Measurements from ENCODE around the gene TXNRD1.

DNA sequence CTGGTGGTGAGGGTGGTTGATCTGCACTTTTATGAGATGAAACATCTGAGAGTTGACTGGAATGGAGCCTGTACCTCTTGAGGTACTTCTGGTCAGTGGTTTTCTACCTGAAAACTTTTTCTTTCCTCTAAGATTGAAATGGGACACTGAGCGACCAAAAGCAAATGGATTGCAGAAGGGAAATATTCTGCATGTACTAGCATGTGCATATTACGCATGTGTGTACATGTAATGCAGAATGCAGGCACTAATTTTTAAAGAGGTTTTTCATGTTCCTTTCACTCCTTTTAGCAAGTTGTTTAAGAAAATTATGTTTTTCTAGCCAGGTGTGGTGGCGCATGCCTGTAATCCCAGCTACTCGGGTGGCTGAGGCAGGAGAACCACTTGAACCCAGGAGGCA is 59.2 kb downstream of the TXNRD1 start:
- TF ChIP-seq, protein P1, sequence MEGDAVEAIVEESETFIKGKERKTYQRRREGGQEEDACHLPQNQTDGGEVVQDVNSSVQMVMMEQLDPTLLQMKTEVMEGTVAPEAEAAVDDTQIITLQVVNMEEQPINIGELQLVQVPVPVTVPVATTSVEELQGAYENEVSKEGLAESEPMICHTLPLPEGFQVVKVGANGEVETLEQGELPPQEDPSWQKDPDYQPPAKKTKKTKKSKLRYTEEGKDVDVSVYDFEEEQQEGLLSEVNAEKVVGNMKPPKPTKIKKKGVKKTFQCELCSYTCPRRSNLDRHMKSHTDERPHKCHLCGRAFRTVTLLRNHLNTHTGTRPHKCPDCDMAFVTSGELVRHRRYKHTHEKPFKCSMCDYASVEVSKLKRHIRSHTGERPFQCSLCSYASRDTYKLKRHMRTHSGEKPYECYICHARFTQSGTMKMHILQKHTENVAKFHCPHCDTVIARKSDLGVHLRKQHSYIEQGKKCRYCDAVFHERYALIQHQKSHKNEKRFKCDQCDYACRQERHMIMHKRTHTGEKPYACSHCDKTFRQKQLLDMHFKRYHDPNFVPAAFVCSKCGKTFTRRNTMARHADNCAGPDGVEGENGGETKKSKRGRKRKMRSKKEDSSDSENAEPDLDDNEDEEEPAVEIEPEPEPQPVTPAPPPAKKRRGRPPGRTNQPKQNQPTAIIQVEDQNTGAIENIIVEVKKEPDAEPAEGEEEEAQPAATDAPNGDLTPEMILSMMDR (IDR thresholded peaks at IDR 0.05): no peak
- TF ChIP-seq EP300 (IDR thresholded peaks at IDR 0.05): no peak
